Measurements from ENCODE around the gene AIFM3.
A peak's percentile ranks its signal among the peaks of the same experiment; 100 is the strongest.

The AIFM3 gene

GRCh38 chr22:20940186-20940651 is 26.8 kb upstream of the AIFM3 start:
- intact Hi-C loops (cut with DNase I) = loop anchor here (10.0 kb wide), 1 partner anchor 55 kb away; no protein-coding TSS in a partner anchor
- no peak for DNase-seq

GRCh38 chr22:20940904-20941385 is 26.1 kb upstream of the AIFM3 start:
- intact Hi-C loops (cut with DNase I) = loop anchor here (10.0 kb wide), 1 partner anchor 56 kb away; no protein-coding TSS in a partner anchor
- DNase-seq = peak in 1 of 10 donors; percentile 55

GRCh38 chr22:20942203-20942902 is 24.7 kb upstream of the AIFM3 start:
- peak in 1 of 10 donors; percentile 10 for DNase-seq
- intact Hi-C loops (cut with DNase I) = loop anchor here (10.0 kb wide), 1 partner anchor 58 kb away; no protein-coding TSS in a partner anchor

- intact Hi-C loops (cut with DNase I) = loop anchor here (10.0 kb wide), 1 partner anchor 59 kb away; no protein-coding TSS in a partner anchor
These were observed 23.7 kb upstream of the AIFM3 start for GRCh38 chr22:20943104-20943933.

GRCh38 chr22:20944042-20944441 is 23.0 kb upstream of the AIFM3 start:
- intact Hi-C loops (cut with DNase I) = loop anchor here (10.0 kb wide), 1 partner anchor 59 kb away; no protein-coding TSS in a partner anchor
- no peak for DNase-seq

More at GRCh38 chr22:20943104-20943933, 23.7 kb upstream of the AIFM3 start:
- DNase-seq = peak in 1 of 10 donors; percentile 14

GRCh38 chr22:20945578-20945934 is 21.5 kb upstream of the AIFM3 start:
- intact Hi-C loops (cut with DNase I) = loop anchor here (10.0 kb wide), 1 partner anchor 61 kb away; no protein-coding TSS in a partner anchor
- peak in 2 of 10 donors; percentile 10 to 69 for DNase-seq

GRCh38 chr22:20946080-20946986 is 20.7 kb upstream of the AIFM3 start:
- peak in 2 of 10 donors; percentile 18 to 25 for DNase-seq
- intact Hi-C loops (cut with DNase I) = loop anchor here (10.0 kb wide), 1 partner anchor 62 kb away; no protein-coding TSS in a partner anchor

GRCh38 chr22:20946991-20947390 is 20.1 kb upstream of the AIFM3 start:
- DNase-seq = peak in 2 of 10 donors; percentile 6 to 20
- intact Hi-C loops (cut with DNase I) = loop anchor here (10.0 kb wide), 1 partner anchor 62 kb away; no protein-coding TSS in a partner anchor

GRCh38 chr22:20948450-20948849 is 18.6 kb upstream of the AIFM3 start:
- intact Hi-C loops (cut with DNase I) = loop anchor here (10.0 kb wide), 1 partner anchor 64 kb away; no protein-coding TSS in a partner anchor
- peak in 2 of 10 donors; percentile 1 to 2 for DNase-seq

GRCh38 chr22:20948989-20949388 is 18.1 kb upstream of the AIFM3 start:
- intact Hi-C loops (cut with DNase I) = loop anchor here (10.0 kb wide), 1 partner anchor 64 kb away; no protein-coding TSS in a partner anchor
- peak in 2 of 10 donors; percentile 24 to 34 for DNase-seq

GRCh38 chr22:20949698-20950183 is 17.3 kb upstream of the AIFM3 start:
- intact Hi-C loops (cut with DNase I) = loop anchor here (10.0 kb wide), 1 partner anchor 65 kb away; no protein-coding TSS in a partner anchor

GRCh38 chr22:20951151-20951931 is 15.7 kb upstream of the AIFM3 start:
- intact Hi-C loops (cut with DNase I) = no loop called here
- DNase-seq = peak in 2 of 10 donors; percentile 22 to 55

More at GRCh38 chr22:20949698-20950183, 17.3 kb upstream of the AIFM3 start:
- DNase-seq = peak in 2 of 10 donors; percentile 27 to 44

GRCh38 chr22:20951932-20952380 is 15.1 kb upstream of the AIFM3 start:
- intact Hi-C loops (cut with DNase I) = no loop called here
- DNase-seq = peak in 1 of 10 donors; percentile 36

GRCh38 chr22:20952544-20953341 is 14.3 kb upstream of the AIFM3 start:
- intact Hi-C loops (cut with DNase I) = no loop called here
- DNase-seq = peak in 2 of 10 donors; percentile 43 to 68

GRCh38 chr22:20953342-20953608 is 13.8 kb upstream of the AIFM3 start:
- peak in 1 of 10 donors; percentile 5 for DNase-seq
- intact Hi-C loops (cut with DNase I) = no loop called here

- intact Hi-C loops (cut with DNase I) = no loop called here
These were observed 13.2 kb upstream of the AIFM3 start for GRCh38 chr22:20953668-20954500.

GRCh38 chr22:20955548-20955947 is 11.5 kb upstream of the AIFM3 start:
- intact Hi-C loops (cut with DNase I) = loop anchor here (5.0 kb wide), 1 partner anchor 38 kb away; the partner anchor contains the start of gene CRKL
- peak in 1 of 10 donors; percentile 63 for DNase-seq

More at GRCh38 chr22:20953668-20954500, 13.2 kb upstream of the AIFM3 start:
- peak in 2 of 10 donors; percentile 69 to 77 for DNase-seq

Measured in posterior cingulate gyrus (tissue), 11 donors.